ENCODE results near the gene SDK1.

SDK1 gene

DNA sequence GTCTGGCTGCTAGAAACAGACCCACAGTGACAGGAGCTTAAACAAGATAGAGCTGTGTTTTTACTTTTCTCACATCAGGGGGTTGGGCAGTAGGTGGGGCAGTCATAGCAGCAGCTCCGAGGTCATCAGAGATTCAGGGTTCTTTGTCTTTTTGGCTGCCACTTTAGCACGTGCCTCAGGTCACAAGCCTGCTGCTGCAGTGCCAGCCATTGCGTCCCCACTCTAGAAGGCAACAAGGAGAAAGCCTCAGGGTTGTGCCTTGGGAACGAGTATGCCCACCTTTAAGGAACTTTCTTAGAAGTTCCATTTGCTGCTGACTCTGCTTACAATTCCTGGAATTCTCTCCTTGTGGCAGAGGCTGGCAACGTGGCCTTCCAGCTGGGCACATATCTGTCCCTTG lies 720.4 kb downstream of the SDK1 start:
- no peak overlapping the region for H2AFZ ChIP-seq
- H3K4me2 ChIP-seq (ENCODE audit: low read length) = no peak overlapping the region
- H3K9me3 ChIP-seq (ENCODE audit: control insufficient read depth, low read length) = no peaks in the 10 kb centered on the region
- H3K27ac ChIP-seq = no peak overlapping the region
- H3K4me1 ChIP-seq = no peaks in the 10 kb centered on the region
- H3K79me2 ChIP-seq = no peaks in the 10 kb centered on the region
- no peaks in the 10 kb centered on the region for H3K36me3 ChIP-seq (ENCODE audit: control insufficient read depth, insufficient read depth, low read length)
- H3K27me3 ChIP-seq (ENCODE audit: control insufficient read depth, insufficient read depth, low read length) = no peaks in the 10 kb centered on the region
- no peak overlapping the region for H3K4me3 ChIP-seq (ENCODE audit: low read depth, low read length)
- TF ChIP-seq, protein P1, sequence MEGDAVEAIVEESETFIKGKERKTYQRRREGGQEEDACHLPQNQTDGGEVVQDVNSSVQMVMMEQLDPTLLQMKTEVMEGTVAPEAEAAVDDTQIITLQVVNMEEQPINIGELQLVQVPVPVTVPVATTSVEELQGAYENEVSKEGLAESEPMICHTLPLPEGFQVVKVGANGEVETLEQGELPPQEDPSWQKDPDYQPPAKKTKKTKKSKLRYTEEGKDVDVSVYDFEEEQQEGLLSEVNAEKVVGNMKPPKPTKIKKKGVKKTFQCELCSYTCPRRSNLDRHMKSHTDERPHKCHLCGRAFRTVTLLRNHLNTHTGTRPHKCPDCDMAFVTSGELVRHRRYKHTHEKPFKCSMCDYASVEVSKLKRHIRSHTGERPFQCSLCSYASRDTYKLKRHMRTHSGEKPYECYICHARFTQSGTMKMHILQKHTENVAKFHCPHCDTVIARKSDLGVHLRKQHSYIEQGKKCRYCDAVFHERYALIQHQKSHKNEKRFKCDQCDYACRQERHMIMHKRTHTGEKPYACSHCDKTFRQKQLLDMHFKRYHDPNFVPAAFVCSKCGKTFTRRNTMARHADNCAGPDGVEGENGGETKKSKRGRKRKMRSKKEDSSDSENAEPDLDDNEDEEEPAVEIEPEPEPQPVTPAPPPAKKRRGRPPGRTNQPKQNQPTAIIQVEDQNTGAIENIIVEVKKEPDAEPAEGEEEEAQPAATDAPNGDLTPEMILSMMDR (IDR thresholded peaks at IDR 0.05) = no peak
- no peak overlapping the region for H3K9ac ChIP-seq

DNA sequence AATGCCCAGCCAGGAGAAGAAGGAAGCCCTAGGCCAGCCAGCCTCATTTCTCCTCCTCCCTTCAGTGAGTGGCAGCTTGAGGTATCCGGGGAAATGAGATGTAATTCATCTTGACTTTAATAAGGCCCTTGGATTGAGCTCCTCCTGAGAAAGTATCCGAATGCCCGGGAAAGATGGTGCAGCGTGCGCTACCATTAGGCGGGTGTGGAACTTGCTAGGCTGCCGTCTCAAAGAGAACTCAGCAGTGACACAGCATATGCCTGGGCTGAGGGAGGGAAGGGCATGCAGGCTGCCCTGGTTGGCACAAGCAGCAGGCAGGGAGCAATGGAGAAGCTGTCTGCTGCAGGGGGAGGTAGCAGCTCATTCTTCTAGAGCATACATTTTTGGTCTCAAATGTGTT lies 721.2 kb downstream of the SDK1 start:
- Histone ChIP-seq H3K36me3 (ENCODE audit: control insufficient read depth, insufficient read depth, low read length) (no peaks in the 10 kb centered on the region), H3K4me2 (ENCODE audit: low read length) (no peak overlapping the region), H3K9ac (no peak overlapping the region), H2AFZ (no peak overlapping the region), H3K79me2 (no peaks in the 10 kb centered on the region), H3K27me3 (ENCODE audit: control insufficient read depth, insufficient read depth, low read length) (no peaks in the 10 kb centered on the region), H3K9me3 (ENCODE audit: control insufficient read depth, low read length) (no peaks in the 10 kb centered on the region), H3K4me3 (ENCODE audit: low read depth, low read length) (no peak overlapping the region), H3K27ac (no peak overlapping the region), H3K4me1 (no peaks in the 10 kb centered on the region)
- TF ChIP-seq, protein P1 (IDR thresholded peaks at IDR 0.05) = no peak

GRCh38 chr7:4023502-4023901 lies 722.5 kb downstream of the SDK1 start:
- H3K4me1 ChIP-seq = no peaks in the 10 kb centered on the region
- TF ChIP-seq, protein P1 (IDR thresholded peaks at IDR 0.05) = no peak
- no peak overlapping the region for H3K27ac ChIP-seq
- no peaks in the 10 kb centered on the region for H3K27me3 ChIP-seq (ENCODE audit: control insufficient read depth, insufficient read depth, low read length)
- no peaks in the 10 kb centered on the region for H3K9me3 ChIP-seq (ENCODE audit: control insufficient read depth, low read length)
- no peaks in the 10 kb centered on the region for H3K36me3 ChIP-seq (ENCODE audit: control insufficient read depth, insufficient read depth, low read length)
- no peak overlapping the region for H3K4me3 ChIP-seq (ENCODE audit: low read depth, low read length)
- H3K4me2 ChIP-seq (ENCODE audit: low read length) = no peak overlapping the region
- no peak overlapping the region for H3K9ac ChIP-seq
- no peaks in the 10 kb centered on the region for H3K79me2 ChIP-seq
- no peak overlapping the region for H2AFZ ChIP-seq

DNA sequence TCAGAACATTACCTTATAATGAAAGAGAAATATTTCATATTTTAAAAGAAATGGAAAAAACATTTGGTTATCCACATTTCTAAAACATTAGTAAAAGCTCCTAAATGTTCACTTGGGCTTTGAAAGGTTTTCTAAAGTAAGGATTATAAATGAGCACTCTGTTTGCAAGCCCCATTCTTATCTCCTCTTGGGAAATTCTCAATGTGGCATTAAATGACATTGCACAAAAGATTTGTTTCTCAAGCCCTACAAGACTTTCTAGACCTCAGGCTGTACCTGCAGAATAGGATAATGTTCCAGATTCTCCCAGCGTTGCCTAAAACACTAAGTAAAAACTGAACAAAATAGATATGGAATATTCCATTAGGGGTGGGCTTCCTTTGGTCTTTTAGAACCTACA lies 723.1 kb downstream of the SDK1 start:
- Histone ChIP-seq H3K27me3 (ENCODE audit: control insufficient read depth, insufficient read depth, low read length) (no peaks in the 10 kb centered on the region), H2AFZ (no peak overlapping the region), H3K9me3 (ENCODE audit: control insufficient read depth, low read length) (no peaks in the 10 kb centered on the region), H3K36me3 (ENCODE audit: control insufficient read depth, insufficient read depth, low read length) (no peaks in the 10 kb centered on the region), H3K79me2 (no peaks in the 10 kb centered on the region), H3K4me1 (no peaks in the 10 kb centered on the region), H3K4me2 (ENCODE audit: low read length) (no peak overlapping the region), H3K9ac (no peak overlapping the region), H3K4me3 (ENCODE audit: low read depth, low read length) (no peak overlapping the region), H3K27ac (no peak overlapping the region)
- TF ChIP-seq, protein P1 (IDR thresholded peaks at IDR 0.05) = no peak

DNA sequence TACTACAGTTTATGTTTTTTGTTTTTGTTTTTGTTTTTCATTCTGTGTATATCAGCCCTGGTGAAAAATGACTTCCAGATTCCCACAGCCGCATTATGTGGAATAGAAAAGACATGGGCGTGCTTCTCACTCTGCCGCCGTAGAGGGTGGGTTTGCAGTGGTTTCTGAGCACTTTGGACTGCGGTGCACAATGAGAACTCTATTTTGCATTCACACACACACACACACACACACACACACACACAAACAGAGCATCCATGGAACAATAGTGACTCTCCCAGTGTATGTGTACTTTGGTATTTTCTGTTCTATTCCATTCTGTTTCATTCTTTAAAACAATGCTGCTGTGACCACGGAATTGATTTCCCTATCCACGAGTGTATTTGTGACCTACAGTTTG lies 723.8 kb downstream of the SDK1 start:
- Histone ChIP-seq H3K27me3 (ENCODE audit: control insufficient read depth, insufficient read depth, low read length) (no peaks in the 10 kb centered on the region), H3K9ac (no peak overlapping the region), H3K36me3 (ENCODE audit: control insufficient read depth, insufficient read depth, low read length) (no peaks in the 10 kb centered on the region), H3K4me3 (ENCODE audit: low read depth, low read length) (no peak overlapping the region), H3K4me1 (no peaks in the 10 kb centered on the region), H3K4me2 (ENCODE audit: low read length) (no peak overlapping the region), H3K9me3 (ENCODE audit: control insufficient read depth, low read length) (no peaks in the 10 kb centered on the region), H2AFZ (no peak overlapping the region), H3K79me2 (no peaks in the 10 kb centered on the region), H3K27ac (no peak overlapping the region)
- TF ChIP-seq, protein P1 (IDR thresholded peaks at IDR 0.05) = no peak

Measured in parathyroid adenoma (tissue), 2 donors.